Posterior vena cava (tissue), 2 donors: ENCODE results near the gene GP5. TPM values are rescaled to one million over a fixed set of nuclear protein-coding genes. Genes with fewer than 3 reads are reported as not detected.

Experiments used
- DNase-seq: peaks from one replicate; pipeline ENCODE4 v3.0.0-alpha.2; 2020; ENCODE audit warnings: low spot score
- intact Hi-C, 2 donors: fragments of 100-400 bp; cut with DNase I; formaldehyde crosslinking; loops; one replicate each; pipeline versions ENCODE4 v1.14.1 to v1.14.2; 2022 to 2023
- total RNA-seq, 2 donors: library from RNA; stranded (reverse); fragmentation: NEBNext Ultra II Directional; extraction: Animal tissue kit (Norgen Biotek cat#: 25700); gene quantifications; one replicate each; pipeline ENCODE4 v1.2.1, GENCODE V29; 2021
- donor health status: DM: yes; HTN: yes; CAD: no.
- donor health status: DM: yes; HTN: yes; CAD: no.

GP5 gene
- total RNA-seq, 2 donors from 2014 or later, result 0.05 to 0.09 TPM

GRCh38 chr3:194399874-194400411 lies 877 bp upstream of the GP5 start:
- intact Hi-C loops, result loop anchor here (5.0 kb wide), 2 partner anchors 58 to 63 kb away; no protein-coding TSS in a partner anchor
- DNase-seq, result no peak

DNA sequence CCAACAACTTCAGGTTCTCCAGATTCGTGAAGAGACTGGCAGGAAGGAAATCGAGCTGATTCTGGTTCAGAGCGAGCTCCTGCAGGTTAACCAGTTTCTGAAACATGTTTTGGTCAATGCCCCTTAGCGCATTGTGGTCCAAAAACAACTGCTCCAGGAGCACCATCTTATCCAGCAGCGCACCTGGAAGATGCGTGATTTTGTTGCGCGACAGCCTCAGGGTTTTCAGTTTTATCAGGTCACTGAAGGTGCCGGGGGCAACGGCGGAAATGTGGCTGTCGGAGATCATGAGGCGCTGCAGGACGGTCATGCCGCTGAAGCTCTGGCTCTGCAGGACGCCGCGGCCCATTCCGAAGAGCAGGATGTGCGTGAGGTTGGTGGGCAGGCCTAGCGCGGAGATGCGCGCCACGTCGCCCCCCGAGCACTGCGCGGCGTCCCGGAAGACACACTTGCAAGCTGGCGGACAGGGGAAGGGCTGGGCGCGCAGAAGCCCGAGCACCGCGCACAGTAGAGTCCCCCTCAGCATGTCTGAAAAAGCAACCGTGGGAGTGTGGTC lies 1.2 kb downstream of the GP5 start:
- no peak for DNase-seq
- intact Hi-C loops, result loop anchor here (5.0 kb wide), 2 partner anchors 56 to 61 kb away; no protein-coding TSS in a partner anchor

DNA sequence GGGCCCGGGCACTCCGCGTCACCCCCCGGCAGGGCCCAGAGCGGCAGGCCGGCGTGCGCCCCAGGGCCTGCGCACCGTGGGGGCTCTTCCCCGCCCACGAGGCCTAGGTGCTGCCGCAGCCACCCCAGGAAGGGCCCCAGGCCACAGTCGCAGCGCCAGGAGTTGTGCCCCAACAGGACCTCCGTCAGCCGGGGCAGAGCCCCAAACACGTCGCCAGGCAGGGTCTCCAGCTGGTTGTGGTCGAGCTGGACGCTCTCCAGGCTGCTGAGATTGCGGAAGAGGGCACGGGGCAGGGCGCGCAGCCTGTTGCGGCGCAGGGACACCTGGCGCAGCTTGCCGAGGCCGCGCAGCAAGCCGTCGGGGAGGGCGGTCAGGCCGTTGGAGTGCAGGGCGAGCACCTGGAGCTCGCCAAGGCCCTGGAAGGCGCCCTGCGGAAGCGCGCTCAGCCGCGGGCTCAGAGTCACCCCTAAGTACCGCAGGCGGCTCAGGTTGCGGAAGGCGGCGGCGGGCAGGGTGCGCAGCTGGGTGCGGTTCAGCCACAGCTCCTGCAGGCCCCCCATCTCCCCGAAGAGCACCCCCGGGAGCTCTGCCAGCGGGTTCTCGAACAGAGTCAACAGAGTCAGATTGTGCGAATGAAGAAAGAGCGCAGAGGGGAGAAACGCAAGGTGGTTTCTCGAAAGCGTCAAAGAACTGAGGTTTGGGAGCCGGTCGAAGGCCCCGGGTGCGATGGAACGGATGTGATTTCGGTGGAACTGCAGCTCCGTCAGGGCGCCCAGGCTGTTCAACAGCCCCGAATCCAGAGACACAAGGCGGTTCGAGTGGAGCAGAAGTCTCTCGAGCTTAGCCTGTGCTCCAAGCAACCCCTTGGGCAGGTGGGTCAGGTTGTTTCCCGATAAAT lies 2.0 kb downstream of the GP5 start:
- intact Hi-C loops, result loop anchor here (5.0 kb wide), 2 partner anchors 55 to 60 kb away; no protein-coding TSS in a partner anchor
- DNase-seq, result no peak

DNA sequence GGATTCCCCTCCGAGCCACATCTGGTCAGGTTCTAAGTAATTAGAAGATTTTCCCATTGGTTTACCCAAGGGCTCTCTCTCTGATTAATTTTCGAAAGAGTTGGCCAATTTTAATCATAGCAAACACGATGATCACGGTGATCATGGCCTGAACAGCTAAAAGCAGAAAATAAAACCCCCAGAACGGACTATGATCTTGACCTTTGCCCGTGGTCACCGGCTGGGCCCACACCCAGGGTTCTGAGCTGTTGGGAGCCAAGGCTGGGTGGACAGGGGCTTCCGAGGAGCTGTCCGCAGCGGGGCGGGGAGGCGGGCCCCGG lies 2.6 kb downstream of the GP5 start:
- DNase-seq, result no peak

GRCh38 chr3:194395778-194396538 lies 3.1 kb downstream of the GP5 start:
- intact Hi-C loops, result loop anchor here (5.0 kb wide), 2 partner anchors 54 to 59 kb away; no protein-coding TSS in a partner anchor
- DNase-seq, result peak; percentile 88

More for the DNA sequence above, 2.6 kb downstream of the GP5 start:
- intact Hi-C loops, result loop anchor here (5.0 kb wide), 2 partner anchors 54 to 59 kb away; no protein-coding TSS in a partner anchor

GRCh38 chr3:194395212-194395611 lies 3.9 kb downstream of the GP5 start:
- intact Hi-C loops, result loop anchor here (5.0 kb wide), 2 partner anchors 53 to 58 kb away; no protein-coding TSS in a partner anchor
- no peak for DNase-seq

GRCh38 chr3:194392576-194392975 lies 6.5 kb downstream of the GP5 start:
- DNase-seq, result no peak
- intact Hi-C loops, result no loop called here

DNA sequence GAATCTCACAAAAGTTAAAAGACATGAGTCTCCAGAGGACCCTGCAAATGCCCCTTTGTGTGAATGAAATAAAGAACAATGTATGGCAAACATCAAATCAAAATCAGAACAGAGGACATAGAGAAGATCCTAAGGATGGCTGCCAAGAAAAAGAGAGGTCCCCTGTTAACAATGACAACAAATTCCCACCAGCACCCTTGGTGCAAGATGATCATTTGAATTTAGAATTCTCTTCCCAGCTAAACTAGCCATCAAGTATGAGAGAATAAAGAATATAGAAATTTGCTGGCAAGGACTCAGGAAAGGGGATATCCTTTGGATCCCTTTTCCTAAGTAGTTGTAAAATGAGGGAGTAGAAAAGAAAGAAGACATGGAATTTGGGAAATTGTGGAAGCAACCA lies 8.2 kb downstream of the GP5 start:
- no peak for DNase-seq
- intact Hi-C loops, result no loop called here

- DNase-seq, result peak; percentile 62
- intact Hi-C loops, result no loop called here
These were observed 9.8 kb downstream of the GP5 start for GRCh38 chr3:194389269-194389668.

GRCh38 chr3:194387926-194388418 lies 11.1 kb downstream of the GP5 start:
- peak; percentile 26 for DNase-seq
- intact Hi-C loops, result no loop called here

DNA sequence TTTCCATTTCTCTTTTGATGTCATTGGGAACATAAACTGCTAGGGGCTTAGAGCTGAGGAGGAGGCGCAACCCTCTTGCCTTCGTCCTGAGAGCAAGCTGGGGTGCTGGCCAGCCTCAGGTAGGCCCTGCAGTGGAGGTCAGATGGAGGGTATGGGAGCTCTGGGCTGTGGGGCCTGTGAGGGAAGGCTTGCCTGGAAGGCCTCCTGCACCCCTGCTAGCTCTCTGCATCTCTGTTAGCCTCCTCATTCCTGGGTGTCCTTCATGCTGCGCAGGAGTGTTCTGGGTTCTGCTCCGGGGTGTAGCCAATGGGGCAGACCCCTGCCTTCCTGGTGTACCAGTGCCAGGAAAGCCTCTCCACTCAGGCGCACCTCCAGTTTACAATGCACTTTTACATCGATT lies 11.8 kb downstream of the GP5 start:
- intact Hi-C loops, result no loop called here
- DNase-seq, result no peak

- no peak for DNase-seq
- intact Hi-C loops, result no loop called here
These were observed 12.4 kb downstream of the GP5 start for GRCh38 chr3:194386648-194387047.

GRCh38 chr3:194386066-194386465 lies 13.0 kb downstream of the GP5 start:
- intact Hi-C loops, result no loop called here
- DNase-seq, result peak; percentile 66

DNA sequence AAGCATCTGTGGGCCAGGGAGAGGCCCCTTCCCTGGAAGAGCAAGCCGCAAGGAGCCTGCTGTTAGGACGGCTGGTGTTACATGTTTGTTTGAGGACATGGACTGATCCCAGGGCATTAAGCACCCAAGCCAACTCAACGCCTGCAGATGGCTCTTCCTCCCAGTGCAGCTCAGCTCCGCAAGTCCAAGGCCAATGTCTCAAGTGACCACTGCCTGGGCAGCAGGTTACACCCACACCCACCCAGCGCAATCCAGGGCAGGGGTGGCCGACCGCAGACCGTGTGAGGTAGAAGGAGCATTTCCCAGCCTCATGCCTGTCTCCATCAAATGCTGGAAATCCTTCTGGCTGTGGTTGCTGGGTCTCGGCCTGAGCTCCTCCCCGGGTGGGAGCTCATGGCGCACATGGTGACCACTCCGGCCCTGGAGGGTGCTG lies 14.5 kb downstream of the GP5 start:
- peak; percentile 77 for DNase-seq
- intact Hi-C loops, result no loop called here

DNA sequence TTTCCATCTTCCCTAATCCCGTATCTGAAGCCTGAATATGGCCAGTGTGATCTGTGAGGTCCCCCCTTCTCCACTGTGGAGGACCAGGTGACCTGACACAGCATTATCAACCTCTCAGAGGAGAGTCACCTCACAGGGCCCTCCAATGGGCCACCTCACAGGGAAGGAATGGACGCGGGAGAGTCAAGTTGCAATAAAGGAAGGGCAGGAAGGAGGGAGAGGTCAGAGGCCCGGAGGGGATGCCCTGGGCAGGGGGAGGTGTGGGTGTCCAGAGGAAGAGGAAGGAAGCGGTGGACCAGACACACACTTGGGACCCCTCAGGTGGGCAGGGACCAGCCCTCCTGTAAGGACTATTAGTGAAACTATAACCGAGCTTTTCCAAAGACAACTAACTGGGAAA lies 14.9 kb downstream of the GP5 start:
- peak; percentile 64 for DNase-seq
- intact Hi-C loops, result no loop called here

GRCh38 chr3:194383276-194383940 lies 15.7 kb downstream of the GP5 start:
- intact Hi-C loops, result no loop called here
- peak; percentile 51 for DNase-seq

DNA sequence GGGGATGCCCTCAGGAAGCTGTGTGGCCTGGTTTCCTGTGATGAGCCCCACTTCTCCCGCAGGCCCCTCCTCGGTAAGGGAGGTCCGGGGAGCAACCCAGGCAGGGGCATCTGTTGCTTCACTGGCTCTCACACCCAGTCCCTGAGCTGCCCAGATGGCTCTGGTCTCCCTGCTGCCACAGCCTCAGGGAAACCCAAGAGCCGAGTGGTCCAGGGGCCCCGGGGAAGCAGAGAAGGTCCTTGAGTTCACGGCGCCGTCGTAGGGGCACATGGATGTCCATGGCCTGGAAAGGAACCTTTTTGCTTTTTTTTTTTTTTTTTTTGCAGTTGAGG lies 16.2 kb downstream of the GP5 start:
- DNase-seq, result peak; percentile 65
- intact Hi-C loops, result no loop called here

- intact Hi-C loops, result no loop called here
These were observed 16.7 kb downstream of the GP5 start for GRCh38 chr3:194382196-194382891.

More at GRCh38 chr3:194382196-194382891, 16.7 kb downstream of the GP5 start:
- DNase-seq, result peak; percentile 77
